ENCODE data around the gene CAV3. TPM values are rescaled to one million over a fixed set of nuclear protein-coding genes. Genes with fewer than 3 reads are reported as not detected.

The CAV3 gene
- total RNA-seq, 4 donors from 2014 or later, result 0.52 to 0.79 TPM; not detected in 2

DNA sequence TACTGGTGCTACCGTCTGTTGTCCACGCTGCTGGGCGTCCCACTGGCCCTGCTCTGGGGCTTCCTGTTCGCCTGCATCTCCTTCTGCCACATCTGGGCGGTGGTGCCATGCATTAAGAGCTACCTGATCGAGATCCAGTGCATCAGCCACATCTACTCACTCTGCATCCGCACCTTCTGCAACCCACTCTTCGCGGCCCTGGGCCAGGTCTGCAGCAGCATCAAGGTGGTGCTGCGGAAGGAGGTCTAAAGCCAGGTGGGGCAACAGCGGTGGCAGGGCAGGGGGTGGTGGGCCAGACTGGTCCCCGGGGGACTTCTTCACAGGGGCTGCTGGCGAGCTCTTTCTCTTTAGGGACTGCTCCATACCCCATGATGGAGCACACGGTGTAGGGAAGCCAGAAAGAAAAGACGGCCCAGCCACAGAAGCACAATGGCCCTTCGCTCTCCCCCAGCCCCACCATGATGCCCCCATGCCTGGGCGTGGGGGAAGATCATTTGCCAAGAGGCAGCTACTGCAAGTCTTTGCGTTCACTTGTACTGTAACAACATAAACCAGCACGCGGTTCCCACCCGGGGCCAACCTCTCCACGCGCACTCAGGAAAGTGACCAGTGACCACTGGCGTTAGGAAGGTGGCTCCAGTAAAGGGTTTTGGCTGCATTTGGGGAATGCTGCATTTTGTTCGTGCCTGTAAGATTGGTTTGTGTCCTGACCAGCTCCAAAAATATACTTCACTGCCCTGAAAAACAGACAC lies 12.2 kb downstream of the CAV3 start:
- TF ChIP-seq, protein P1, sequence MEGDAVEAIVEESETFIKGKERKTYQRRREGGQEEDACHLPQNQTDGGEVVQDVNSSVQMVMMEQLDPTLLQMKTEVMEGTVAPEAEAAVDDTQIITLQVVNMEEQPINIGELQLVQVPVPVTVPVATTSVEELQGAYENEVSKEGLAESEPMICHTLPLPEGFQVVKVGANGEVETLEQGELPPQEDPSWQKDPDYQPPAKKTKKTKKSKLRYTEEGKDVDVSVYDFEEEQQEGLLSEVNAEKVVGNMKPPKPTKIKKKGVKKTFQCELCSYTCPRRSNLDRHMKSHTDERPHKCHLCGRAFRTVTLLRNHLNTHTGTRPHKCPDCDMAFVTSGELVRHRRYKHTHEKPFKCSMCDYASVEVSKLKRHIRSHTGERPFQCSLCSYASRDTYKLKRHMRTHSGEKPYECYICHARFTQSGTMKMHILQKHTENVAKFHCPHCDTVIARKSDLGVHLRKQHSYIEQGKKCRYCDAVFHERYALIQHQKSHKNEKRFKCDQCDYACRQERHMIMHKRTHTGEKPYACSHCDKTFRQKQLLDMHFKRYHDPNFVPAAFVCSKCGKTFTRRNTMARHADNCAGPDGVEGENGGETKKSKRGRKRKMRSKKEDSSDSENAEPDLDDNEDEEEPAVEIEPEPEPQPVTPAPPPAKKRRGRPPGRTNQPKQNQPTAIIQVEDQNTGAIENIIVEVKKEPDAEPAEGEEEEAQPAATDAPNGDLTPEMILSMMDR (IDR thresholded peaks at IDR 0.05), result no peak
- no peak for TF ChIP-seq POLR2A (IDR thresholded peaks at IDR 0.05)
- intact Hi-C loops (cut with DNase I; ENCODE audit: low total_unique reads), result no loop called here
- DNase-seq (ENCODE audit: low spot score in 2 of 2), result no peak
- no peak overlapping the region for H3K4me3 ChIP-seq (ENCODE audit: low read depth, poor library complexity, severe bottlenecking)
- WGBS, 2 donors, result 94 to 95% methylated on average over 25 of the region's 25 CpGs

DNA sequence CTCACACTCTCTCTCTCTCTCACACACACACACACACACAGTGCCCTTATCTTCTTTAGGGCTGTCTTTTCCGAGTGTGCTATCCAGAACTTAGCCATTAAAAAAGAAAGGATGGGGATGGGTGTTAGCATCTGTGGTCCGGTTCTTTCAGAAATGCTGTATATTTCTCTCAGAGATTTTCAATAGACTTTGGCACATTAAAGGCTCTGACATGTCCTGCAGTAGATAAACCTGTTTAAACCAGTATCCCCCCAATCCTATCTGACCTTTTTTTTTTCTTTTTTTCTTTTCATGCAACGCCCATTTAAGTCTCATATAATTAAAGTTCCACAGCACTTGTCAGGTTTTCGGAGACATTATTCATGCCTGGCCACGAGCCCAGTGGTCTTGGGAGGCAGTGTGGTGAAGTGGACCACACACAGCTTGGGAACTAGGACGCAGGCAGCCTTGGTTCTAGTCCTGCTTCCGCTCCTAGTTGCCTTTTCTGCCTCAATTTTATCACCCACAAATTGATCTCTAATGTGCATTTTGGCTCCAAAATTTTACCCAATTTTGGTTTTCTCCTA lies 13.3 kb downstream of the CAV3 start:
- WGBS, 2 donors, result 67 to 68% methylated on average over 7 of the region's 7 CpGs
- no peak for TF ChIP-seq POLR2A (IDR thresholded peaks at IDR 0.05)
- intact Hi-C loops (cut with DNase I; ENCODE audit: low total_unique reads), result no loop called here
- DNase-seq (ENCODE audit: low spot score in 2 of 2), result no peak
- no peak overlapping the region for H3K4me3 ChIP-seq (ENCODE audit: low read depth, poor library complexity, severe bottlenecking)

DNA sequence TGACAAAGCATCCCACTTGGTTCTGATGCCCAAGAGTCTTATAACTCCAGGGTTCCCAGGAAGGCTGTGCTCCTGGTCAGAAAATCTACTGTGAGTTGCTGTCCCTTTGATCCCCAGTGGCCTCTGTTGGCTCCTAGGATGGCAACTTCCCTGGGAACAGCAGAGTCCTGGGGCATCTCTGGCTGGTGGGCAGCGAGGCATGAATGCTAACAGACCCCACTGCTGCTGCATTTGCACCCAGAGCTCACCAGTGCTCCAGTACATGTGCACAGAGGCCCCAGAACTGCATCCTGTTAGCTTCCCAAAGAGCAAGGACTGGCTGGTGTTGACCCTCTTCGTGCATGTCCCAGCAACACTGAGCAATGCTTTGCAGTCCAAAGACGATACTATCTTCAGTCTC lies 15.7 kb downstream of the CAV3 start:
- WGBS, 2 donors, result 82 to 84% methylated on average over 3 of the region's 3 CpGs
- no peak for TF ChIP-seq POLR2A (IDR thresholded peaks at IDR 0.05)
- TF ChIP-seq, protein P1 (IDR thresholded peaks at IDR 0.05), result no peak
- intact Hi-C loops (cut with DNase I; ENCODE audit: low total_unique reads), result no loop called here
- H3K4me3 ChIP-seq (ENCODE audit: low read depth, poor library complexity, severe bottlenecking), result no peak overlapping the region
- DNase-seq (ENCODE audit: low spot score in 2 of 2), result no peak

DNA sequence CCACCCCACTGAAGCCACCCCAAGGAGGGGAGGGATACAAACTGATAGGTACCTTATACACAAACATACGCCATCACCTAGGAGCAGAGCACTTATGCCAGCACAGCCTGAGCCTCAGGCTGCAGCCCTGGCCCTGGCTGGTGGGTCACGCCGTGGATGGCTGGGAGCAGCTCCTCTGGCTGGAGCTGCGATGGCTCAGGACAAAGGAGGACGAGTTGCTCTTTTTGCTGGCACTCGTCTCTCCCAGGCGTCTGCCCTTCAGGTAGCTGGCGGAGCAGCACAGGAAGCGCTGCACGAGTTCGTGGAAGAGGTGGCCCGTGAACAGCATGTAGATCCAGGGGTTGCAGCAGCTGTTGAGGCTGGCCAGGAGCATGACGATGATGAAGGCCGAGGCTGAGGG lies 19.2 kb downstream of the CAV3 start:
- WGBS, 2 donors, result 87 to 90% methylated on average over 14 of the region's 14 CpGs
- DNase-seq (ENCODE audit: low spot score in 2 of 2), result no peak
- TF ChIP-seq POLR2A (IDR thresholded peaks at IDR 0.05), result no peak
- no peak overlapping the region for H3K4me3 ChIP-seq (ENCODE audit: low read depth, poor library complexity, severe bottlenecking)
- intact Hi-C loops (cut with DNase I; ENCODE audit: low total_unique reads), result no loop called here

DNA sequence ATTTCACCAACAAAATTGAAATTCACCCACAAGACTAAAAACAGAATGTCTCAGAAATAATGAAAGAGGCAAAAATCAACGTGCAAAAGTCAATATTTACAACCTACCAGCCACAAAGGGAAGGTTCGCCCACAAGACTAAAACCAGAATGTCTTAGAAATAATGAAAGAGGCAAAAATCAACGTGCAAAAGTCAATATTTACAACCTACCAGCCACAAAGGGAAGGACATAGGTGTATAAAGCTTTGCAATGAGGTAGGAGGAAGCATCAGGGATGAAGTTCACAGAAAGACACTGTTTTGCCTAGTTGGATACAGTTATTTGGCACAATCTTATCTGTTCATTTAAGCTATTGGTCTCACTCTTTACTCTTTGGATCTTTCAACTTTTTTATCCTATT lies 21.5 kb downstream of the CAV3 start:
- intact Hi-C loops (cut with DNase I; ENCODE audit: low total_unique reads), result no loop called here
- no peak for TF ChIP-seq POLR2A (IDR thresholded peaks at IDR 0.05)
- TF ChIP-seq, protein P1 (IDR thresholded peaks at IDR 0.05), result no peak
- 54 to 82% methylated on average over 3 of the region's 3 CpGs for WGBS, 2 donors
- H3K4me3 ChIP-seq (ENCODE audit: low read depth, poor library complexity, severe bottlenecking), result no peak overlapping the region
- no peak for DNase-seq (ENCODE audit: low spot score in 2 of 2)

DNA sequence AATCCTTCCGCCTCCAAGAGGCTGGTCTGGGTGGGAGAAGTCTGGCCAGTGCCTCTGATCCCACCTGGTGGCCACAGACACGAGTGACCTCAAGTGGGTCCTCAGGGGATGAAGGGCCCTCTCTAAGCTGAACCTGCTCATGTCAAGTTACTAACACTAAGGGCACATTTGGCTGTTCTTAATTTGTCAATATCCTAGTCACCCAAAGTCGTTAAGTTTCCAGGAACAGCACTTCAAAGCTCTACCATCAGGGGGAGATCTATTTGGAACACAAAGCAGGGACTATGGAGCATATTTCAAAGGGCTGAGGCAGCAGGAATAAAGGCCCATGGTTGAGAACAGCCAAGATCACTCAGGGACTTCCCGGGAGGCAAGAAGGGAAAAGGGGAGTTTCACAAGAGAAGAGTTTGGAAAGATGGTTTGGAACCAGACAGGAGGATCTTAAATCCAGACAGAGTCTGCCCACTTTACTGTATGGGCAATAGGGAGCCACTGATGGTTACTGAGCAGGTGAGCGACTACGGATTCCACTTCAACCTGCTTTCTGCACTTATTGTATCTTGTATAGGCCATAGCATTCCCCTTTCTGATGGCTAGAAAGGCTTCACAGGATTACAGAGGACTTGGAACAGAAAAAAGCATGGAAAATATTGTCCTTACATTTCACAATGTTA lies 22.1 kb downstream of the CAV3 start:
- intact Hi-C loops (cut with DNase I; ENCODE audit: low total_unique reads), result no loop called here
- 73 to 75% methylated on average over 6 of the region's 6 CpGs for WGBS, 2 donors
- no peak for DNase-seq (ENCODE audit: low spot score in 2 of 2)
- H3K4me3 ChIP-seq (ENCODE audit: low read depth, poor library complexity, severe bottlenecking), result no peak overlapping the region
- TF ChIP-seq, protein P1 (IDR thresholded peaks at IDR 0.05), result no peak
- no peak for TF ChIP-seq POLR2A (IDR thresholded peaks at IDR 0.05)

Data from lower leg skin (tissue), 4 donors.